NCI-H1930 (cell line): ENCODE data around the gene PTPRD.
A peak's percentile ranks its signal among the peaks of the same experiment; 100 is the strongest.
"Not testable (repeated sequence)": the region's sequence is repeated elsewhere in the genome, so short reads cannot be mapped to it uniquely, and the experiment has no call there.

Source experiments
- DNase-seq, 2 experiments: peaks; one replicate each; lab custom pipeline; 2025; lab: John Stamatoyannopoulos, UW

The PTPRD gene

GRCh38 chr9:9170439-9171134, 1442.2 kb downstream of the PTPRD start:
- no peak for DNase-seq

DNA sequence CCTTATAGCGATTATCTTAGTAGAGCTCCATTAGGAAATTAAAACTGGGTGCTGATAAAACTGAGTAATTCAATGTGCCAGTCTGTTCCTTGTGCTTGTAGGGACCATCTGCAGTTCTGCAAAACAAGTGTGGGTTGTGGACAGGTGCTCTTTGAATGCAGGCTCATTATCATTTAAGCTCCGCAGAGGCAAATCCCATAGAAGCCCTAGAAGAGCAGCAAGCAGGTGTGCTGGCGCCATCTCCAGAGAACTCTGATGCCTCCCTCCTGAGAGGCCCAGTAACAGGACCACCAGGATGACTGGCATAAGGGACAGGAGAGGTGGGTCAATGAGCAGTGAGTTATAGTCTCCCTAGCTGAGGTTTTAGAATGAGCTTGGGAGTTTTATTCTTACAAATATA, 1470.8 kb downstream of the PTPRD start:
- DNase-seq, result peak; percentile 19 to 41

DNA sequence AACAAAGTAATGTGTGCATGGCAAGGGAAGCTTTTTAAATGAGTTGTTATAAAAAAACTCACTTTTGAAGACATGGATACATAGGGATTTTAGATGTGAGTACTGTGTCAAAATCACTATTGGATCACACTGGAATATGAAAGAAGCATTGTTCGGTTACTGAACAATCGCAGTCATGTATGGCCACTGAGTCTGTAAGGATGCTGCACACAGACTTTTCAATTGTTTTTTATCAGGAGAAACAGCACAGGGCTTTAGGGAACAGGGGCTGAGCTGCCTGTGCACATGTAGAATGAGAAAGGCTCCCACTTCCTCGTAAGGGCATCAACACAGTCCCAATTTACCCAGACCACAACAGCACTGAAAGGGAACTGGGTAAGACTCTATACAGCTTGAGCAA, 1479.3 kb downstream of the PTPRD start:
- no peak for DNase-seq

- DNase-seq, result no peak
These were observed 1488.2 kb downstream of the PTPRD start for GRCh38 chr9:9124616-9125015.

GRCh38 chr9:9122230-9122875, 1490.4 kb downstream of the PTPRD start:
- DNase-seq, result no peak

GRCh38 chr9:9117866-9118265, 1494.9 kb downstream of the PTPRD start:
- no peak for DNase-seq

DNA sequence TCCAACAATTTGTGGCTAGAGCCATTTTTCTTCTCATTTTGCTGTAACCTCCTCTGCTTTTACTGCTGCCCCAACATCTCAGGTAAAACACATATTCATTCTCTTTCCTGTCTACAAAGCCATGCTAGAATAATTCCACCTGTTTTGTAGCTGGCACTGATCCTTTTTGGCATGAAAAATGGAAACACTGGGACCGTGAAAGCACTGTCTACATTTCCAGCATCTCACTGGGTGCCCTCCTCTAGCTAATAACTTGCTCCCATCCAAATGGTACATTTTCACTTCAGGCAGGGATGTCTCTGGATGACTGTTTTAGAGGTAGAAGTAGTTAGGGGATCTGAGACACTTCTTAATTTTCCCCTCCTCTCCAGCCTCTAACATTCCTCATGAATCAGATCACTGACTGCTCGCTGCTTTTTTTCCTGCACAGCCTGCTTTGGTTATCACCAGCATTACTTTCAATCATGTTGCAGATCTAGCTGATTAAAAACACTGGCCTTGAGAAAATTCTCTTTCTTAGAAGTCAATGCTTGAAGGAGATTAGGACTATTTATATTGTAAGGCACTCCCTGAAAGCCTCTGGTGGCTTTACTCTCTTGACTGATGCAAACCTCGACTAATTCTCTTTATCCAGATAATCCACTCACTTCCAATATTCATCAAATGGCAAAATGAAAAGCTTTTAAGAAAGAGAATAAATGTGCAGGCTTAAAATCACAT, 1500.6 kb downstream of the PTPRD start:
- DNase-seq, result no peak

GRCh38 chr9:9108641-9109040, 1504.2 kb downstream of the PTPRD start:
- DNase-seq, result no peak

- peak in 1 of 2 experiments; percentile 41 for DNase-seq
These were observed 1510.5 kb downstream of the PTPRD start for GRCh38 chr9:9102295-9102694.

- no peak for DNase-seq
These were observed 1512.7 kb downstream of the PTPRD start for GRCh38 chr9:9100070-9100469.

DNA sequence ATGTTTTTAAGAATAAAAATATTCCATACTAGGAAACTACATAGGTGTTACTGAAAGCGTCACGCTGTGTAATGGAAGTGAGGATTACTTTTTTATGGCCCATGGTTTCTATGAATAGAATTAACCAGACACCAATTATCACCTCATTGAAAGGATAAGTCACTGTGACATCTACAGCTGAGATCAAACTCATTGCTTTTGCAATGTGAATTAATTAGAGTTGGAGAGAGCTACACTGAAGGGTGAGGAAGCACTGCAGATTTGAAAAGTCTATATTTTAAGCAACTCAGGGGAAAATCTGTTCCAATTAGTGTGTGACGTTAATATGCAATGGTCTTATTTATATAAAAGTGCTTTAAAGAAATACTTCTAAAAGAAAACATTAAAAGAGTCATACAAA, 1513.2 kb downstream of the PTPRD start:
- peak in 1 of 2 experiments; percentile 23 for DNase-seq

GRCh38 chr9:9097254-9097653, 1515.5 kb downstream of the PTPRD start:
- DNase-seq, result not testable (repeated sequence)

GRCh38 chr9:9091387-9091786, 1521.4 kb downstream of the PTPRD start:
- DNase-seq, result no peak

GRCh38 chr9:9079473-9079872, 1533.3 kb downstream of the PTPRD start:
- no peak for DNase-seq

DNA sequence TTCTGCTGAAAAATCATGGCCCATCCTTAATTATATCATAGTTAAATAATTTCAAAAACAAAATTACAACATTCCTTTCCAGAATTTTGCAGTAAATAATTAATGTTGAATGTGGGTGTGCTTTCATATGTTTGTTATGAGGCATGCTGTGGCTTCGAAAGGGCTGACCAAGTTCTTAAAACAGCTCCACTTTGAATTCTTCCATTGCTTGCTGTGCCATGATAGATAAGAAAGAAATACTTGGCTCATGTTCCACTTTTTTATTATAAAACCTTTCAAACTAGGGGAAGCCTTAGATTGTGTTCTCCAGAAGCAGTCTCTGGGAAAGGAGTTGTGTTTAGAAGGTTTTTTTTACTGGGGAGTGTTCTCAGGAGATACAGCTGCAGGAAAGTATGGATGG, 1534.5 kb downstream of the PTPRD start:
- DNase-seq, result no peak

- no peak for DNase-seq
These were observed 1551.2 kb downstream of the PTPRD start for GRCh38 chr9:9061627-9062026.

GRCh38 chr9:9054354-9054992, 1558.3 kb downstream of the PTPRD start:
- DNase-seq, result no peak

GRCh38 chr9:9045572-9045971, 1567.2 kb downstream of the PTPRD start:
- DNase-seq, result no peak

GRCh38 chr9:9045072-9045471, 1567.7 kb downstream of the PTPRD start:
- no peak for DNase-seq

DNA sequence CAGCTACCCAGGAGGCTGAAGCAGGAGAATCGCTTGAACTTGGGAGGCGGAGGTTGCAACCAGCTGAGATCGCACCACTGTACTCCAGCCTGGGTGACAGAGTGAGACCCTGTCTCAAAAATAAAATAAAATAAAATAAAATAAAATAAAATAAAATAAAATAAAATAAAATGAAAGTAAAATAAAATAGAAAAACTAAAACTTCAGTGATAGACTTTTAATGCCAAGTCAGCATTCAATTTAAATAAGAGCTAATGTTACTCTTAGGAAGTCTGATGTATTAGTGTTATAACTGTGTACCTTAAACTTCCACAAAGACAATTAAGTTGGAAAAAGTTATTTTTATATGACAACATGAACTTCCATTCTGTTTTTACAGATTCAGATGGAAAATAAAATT, 1569.0 kb downstream of the PTPRD start:
- not testable (repeated sequence) for DNase-seq

DNA sequence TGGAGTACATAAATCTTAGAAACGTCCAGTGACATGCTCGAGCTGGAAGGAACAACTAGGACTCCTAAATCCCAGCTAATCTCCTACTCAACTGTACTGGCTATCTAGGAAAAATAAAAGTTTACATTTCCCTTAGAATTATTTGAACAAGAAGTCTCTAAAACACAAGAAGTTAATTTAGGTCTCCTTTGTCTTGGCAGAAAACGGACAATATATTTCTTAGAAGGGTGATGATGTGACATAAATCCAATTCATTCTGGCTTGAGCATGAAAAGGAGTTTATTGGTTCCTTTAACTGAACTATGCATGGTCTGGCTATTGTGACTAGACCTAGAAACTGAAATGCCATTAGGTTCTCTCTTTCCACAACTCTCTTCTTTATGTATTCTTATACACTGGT, 1571.0 kb downstream of the PTPRD start:
- DNase-seq, result no peak

DNA sequence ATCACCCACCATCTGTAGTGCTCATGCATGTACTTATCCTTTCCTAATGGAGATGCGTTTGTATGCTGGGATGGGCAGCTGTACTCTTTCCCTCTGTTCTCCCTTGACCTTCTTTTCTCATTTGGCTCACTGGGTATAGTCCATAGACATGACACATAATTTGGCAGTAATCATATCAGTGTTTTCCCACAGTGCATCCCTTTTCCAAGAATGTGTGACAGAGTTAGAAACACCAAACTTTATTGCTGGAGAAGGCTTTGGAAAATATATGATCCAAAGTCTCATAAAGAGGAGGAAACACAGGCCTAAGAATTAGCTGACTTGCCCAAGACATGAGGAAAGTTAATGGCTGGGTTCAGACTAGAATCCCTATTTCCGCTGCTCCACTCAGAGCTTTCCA, 1579.8 kb downstream of the PTPRD start:
- no peak for DNase-seq

DNA sequence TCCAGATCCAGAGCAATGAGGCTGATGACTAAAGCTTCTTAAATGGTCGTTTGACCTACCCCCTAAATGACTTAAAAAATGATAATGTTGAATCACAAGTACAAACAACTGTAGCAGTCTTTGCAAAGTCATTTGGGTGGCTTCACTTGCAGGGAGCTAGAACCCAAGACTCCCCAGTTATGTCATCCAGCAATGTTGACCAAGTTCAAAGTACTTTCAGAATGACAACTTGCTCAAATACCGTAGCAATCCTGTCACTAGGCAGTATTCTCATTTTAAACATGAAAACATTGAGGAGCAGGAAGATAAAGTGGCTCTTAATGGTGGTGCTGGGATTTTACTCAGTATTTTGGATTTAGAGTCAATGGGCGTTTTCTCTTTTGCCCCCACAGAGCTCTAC, 1596.2 kb downstream of the PTPRD start:
- DNase-seq, result no peak
